Sigmoid colon (tissue), 7 donors: ENCODE measurements around the gene CNTN2. TPM values are rescaled to one million over a fixed set of nuclear protein-coding genes. Genes with fewer than 3 reads are reported as not detected.

Experiments used
- DNase-seq: peaks from one replicate; pipeline ENCODE4 v3.0.0-alpha.2; 2019
- H3K27ac ChIP-seq, 4 donors: fragments of 200-600 bp; sonication (generic); one replicate each; pipeline ENCODE4 v1.5.1; 2016 to 2019; ENCODE audit warnings: mild to moderate bottlenecking in 1 of 4
- H3K27me3 ChIP-seq, 3 donors: fragments of 200-600 bp; sonication (generic); one replicate each; pipeline ENCODE4 v1.5.1; 2019; ENCODE audit warnings: mild to moderate bottlenecking in 1 of 3
- H3K36me3 ChIP-seq, 4 donors: fragments of 200-600 bp; sonication (generic); one replicate each; pipeline ENCODE4 v1.5.1; 2016 to 2019
- H3K4me1 ChIP-seq, 4 donors: fragments of 200-600 bp; sonication (generic); one replicate each; pipeline ENCODE4 v1.5.1; 2017 to 2019
- H3K4me3 ChIP-seq, 4 donors: fragments of 200-600 bp; sonication (generic); one replicate each; pipeline ENCODE4 v1.5.1; 2017 to 2019; ENCODE audit warnings: mild to moderate bottlenecking in 2 of 4, moderate library complexity in 1 of 4
- H3K9me3 ChIP-seq, 4 donors: fragments of 200-600 bp in 3 of 4; sonication (generic) in 3 of 4; one replicate each; pipeline versions ENCODE4 v1.5.1 to v1.6.1; 2013 to 2019
- CTCF ChIP-seq, 4 experiments: fragments of 450-650 bp in 3 of 4; fragments of 200-600 bp in 1 of 4; IDR thresholded peaks; one replicate each; pipeline ENCODE4 v1.5.1; 2016 to 2019; ENCODE audit warnings: antibody characterized with exemption in 4 of 4, mild to moderate bottlenecking in 3 of 4, moderate library complexity in 2 of 4
- EP300 ChIP-seq, 4 donors: sonication (generic); formaldehyde crosslinking; IDR thresholded peaks; one replicate each; pipeline ENCODE4 v1.6.1; 2017; ENCODE audit warnings: antibody characterized with exemption in 4 of 4
- POLR2A ChIP-seq, 2 donors: fragments of 450-650 bp; IDR thresholded peaks; one replicate each; pipeline ENCODE4 v1.6.1; 2016; ENCODE audit warnings: antibody characterized with exemption in 2 of 2, mild to moderate bottlenecking in 2 of 2, moderate library complexity in 2 of 2
- POLR2AphosphoS5 ChIP-seq, 4 donors: sonication (generic); formaldehyde crosslinking; IDR thresholded peaks; one replicate each; pipeline ENCODE4 v1.6.1; 2017; ENCODE audit warnings: antibody characterized with exemption in 4 of 4
- WGBS, 2 donors: extraction: QIAGEN DNeasy Blood & Tissue Kit; methylation state at CpG; one replicate each; pipeline ENCODE4 v1.1.7; 2013; 5-methylcytosine and 5-hydroxymethylcytosine counted together
- intact Hi-C: fragments of 100-400 bp; cut with DNase I; formaldehyde crosslinking; loops from one replicate; pipeline ENCODE4 v1.15.1; 2023
- polyA plus RNA-seq, 3 donors: library from polyadenylated mRNA; stranded (reverse); fragments of 200-250 nt; gene quantifications; one replicate each; pipeline ENCODE4 v1.2.3, GENCODE V29; 2013
- total RNA-seq, 4 donors: library from RNA; depleted of rRNA; stranded (reverse); fragments of >200 nt; gene quantifications; one replicate each; pipeline ENCODE4 v1.1.0, GENCODE V29; 2016
- donor health status: healthy with polysubstance abuse.
- donor health status: Bipolar disorder and iron deficiency.
- donor health status: healthy.

Gene CNTN2
- total and polyA plus RNA-seq, 7 donors: 0.46 to 4.4 (median 2.2) TPM; not detected in 1

GRCh38 chr1:205107327-205107726 is 64.3 kb downstream of the CNTN2 start:
- TF ChIP-seq CTCF (IDR thresholded peaks at IDR 0.05) (no peak), EP300 (IDR thresholded peaks at IDR 0.05) (no peak), POLR2A (IDR thresholded peaks at IDR 0.05) (no peak), POLR2AphosphoS5 (IDR thresholded peaks at IDR 0.05) (no peak)
- H3K9me3 ChIP-seq: no peaks in the 10 kb centered on the region
- no peaks in the 10 kb centered on the region for H3K27me3 ChIP-seq
- no peaks in the 10 kb centered on the region for H3K4me1 ChIP-seq
- H3K36me3 ChIP-seq: peaks cover 14 to 91% (median 31%) of the 10 kb centered on the region in 4 donors
- DNase-seq: no peak
- no peak overlapping the region for H3K4me3 ChIP-seq
- WGBS, 2 donors: 97% methylated on average over 4 of the region's 4 CpGs
- H3K27ac ChIP-seq: no peak overlapping the region
- intact Hi-C loops: no loop called here

DNA sequence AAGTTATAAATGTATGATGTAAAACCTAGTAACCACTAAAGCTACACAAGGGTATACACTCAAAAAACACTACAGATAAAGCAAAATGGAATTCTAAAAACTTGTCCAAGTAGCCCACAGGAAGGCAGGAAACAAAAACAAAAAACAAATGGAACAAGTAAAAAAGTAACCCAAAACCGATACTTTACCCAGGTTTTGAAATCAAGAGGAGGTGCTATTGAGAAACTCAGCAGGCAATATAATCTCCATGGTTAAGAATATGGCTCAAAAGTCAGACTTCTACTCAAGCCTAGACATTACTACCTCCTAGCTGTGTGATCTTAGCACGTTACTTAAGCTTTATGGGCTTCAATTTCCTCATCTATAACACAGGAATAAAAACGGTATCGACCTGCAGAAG is 65.5 kb downstream of the CNTN2 start:
- no peak for TF ChIP-seq CTCF (IDR thresholded peaks at IDR 0.05)
- no peak for TF ChIP-seq EP300 (IDR thresholded peaks at IDR 0.05)
- TF ChIP-seq POLR2AphosphoS5 (IDR thresholded peaks at IDR 0.05): no peak
- no peak for TF ChIP-seq POLR2A (IDR thresholded peaks at IDR 0.05)
- no peak overlapping the region for H3K27ac ChIP-seq
- H3K4me1 ChIP-seq: no peaks in the 10 kb centered on the region
- no peak for DNase-seq
- 84 to 92% methylated on average over 4 of the region's 4 CpGs for WGBS, 2 donors
- intact Hi-C loops: no loop called here
- no peak overlapping the region for H3K4me3 ChIP-seq
- peaks cover 14 to 91% (median 24%) of the 10 kb centered on the region in 4 donors for H3K36me3 ChIP-seq
- H3K27me3 ChIP-seq: no peaks in the 10 kb centered on the region
- no peaks in the 10 kb centered on the region for H3K9me3 ChIP-seq

- DNase-seq: no peak
- no peaks in the 10 kb centered on the region for H3K9me3 ChIP-seq
- peaks cover 12 to 91% (median 20%) of the 10 kb centered on the region in 4 donors for H3K36me3 ChIP-seq
- no peak overlapping the region for H3K4me3 ChIP-seq
- no peak overlapping the region for H3K27ac ChIP-seq
- no peaks in the 10 kb centered on the region for H3K4me1 ChIP-seq
- WGBS, 2 donors: 94 to 95% methylated on average over 1 of the region's 1 CpG
- H3K27me3 ChIP-seq: no peaks in the 10 kb centered on the region
- intact Hi-C loops: no loop called here
- TF ChIP-seq EP300 (IDR thresholded peaks at IDR 0.05) (no peak), POLR2A (IDR thresholded peaks at IDR 0.05) (no peak), CTCF (IDR thresholded peaks at IDR 0.05) (no peak), POLR2AphosphoS5 (IDR thresholded peaks at IDR 0.05) (no peak)
These were observed 66.3 kb downstream of the CNTN2 start for GRCh38 chr1:205109269-205109668.

DNA sequence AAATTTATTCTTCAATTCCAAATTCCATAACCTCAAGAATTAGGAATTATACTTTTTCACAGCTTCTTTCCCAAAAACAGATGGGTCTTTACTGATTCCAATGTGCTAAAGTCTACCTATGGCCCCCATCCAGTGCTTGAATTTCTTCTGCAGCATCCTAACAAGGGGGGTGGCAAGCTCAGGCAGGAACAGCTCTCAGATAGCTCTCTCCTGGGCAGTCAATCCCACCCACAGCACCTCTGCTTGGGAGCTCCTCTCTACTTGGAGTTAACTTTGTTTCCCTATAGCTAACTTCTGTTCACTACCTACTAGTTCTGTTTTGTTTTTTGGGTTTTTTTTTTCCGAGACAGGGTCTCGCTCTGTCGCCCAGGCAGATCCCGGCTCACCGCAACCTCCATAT is 66.7 kb downstream of the CNTN2 start:
- Histone ChIP-seq H3K27ac (no peak overlapping the region), H3K4me1 (no peaks in the 10 kb centered on the region), H3K27me3 (no peaks in the 10 kb centered on the region), H3K36me3 (peaks cover 7 to 91% (median 18%) of the 10 kb centered on the region in 4 donors), H3K9me3 (no peaks in the 10 kb centered on the region), H3K4me3 (no peak overlapping the region)
- no peak for TF ChIP-seq POLR2A (IDR thresholded peaks at IDR 0.05)
- no peak for TF ChIP-seq CTCF (IDR thresholded peaks at IDR 0.05)
- WGBS, 2 donors: 79 to 88% methylated on average over 5 of the region's 5 CpGs
- intact Hi-C loops: no loop called here
- DNase-seq: no peak

DNA sequence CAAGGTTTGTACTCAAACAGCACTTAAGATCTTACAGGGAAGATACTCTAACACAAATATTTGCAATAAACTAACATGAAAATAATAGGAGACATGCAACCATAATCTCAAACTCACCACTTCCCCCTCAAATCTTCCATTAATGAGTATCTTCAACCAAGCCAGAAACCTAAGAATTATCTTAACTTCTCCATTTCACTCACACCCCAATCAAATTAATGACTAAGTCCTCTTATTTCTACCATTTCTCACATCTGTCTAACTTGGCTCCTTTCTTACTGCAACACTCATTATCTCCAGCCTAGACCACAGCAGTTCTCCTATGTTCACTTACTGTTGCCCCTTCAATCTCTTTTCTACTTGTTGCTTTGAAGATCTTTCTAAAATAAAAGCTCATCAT is 68.3 kb downstream of the CNTN2 start:
- TF ChIP-seq POLR2AphosphoS5 (IDR thresholded peaks at IDR 0.05) (no peak), EP300 (IDR thresholded peaks at IDR 0.05) (no peak), POLR2A (IDR thresholded peaks at IDR 0.05) (no peak), CTCF (IDR thresholded peaks at IDR 0.05) (no peak)
- no peaks in the 10 kb centered on the region for H3K27me3 ChIP-seq
- H3K27ac ChIP-seq: no peak overlapping the region
- no peaks in the 10 kb centered on the region for H3K9me3 ChIP-seq
- no peak for DNase-seq
- H3K36me3 ChIP-seq: peaks cover 0 to 85% (median 17%) of the 10 kb centered on the region in 4 donors
- intact Hi-C loops: no loop called here
- no peaks in the 10 kb centered on the region for H3K4me1 ChIP-seq
- H3K4me3 ChIP-seq: no peak overlapping the region
